ENCODE measurements around the gene TNFSF8. TPM values are rescaled to one million over a fixed set of nuclear protein-coding genes. Genes with fewer than 3 reads are reported as not detected.

TNFSF8 gene
- total RNA-seq, 1 donor from 2014 or later = not detected

- no peak for DNase-seq (ENCODE audit: low read depth)
- Histone ChIP-seq H3K4me3 (ENCODE audit: low read depth, low read length) (no peak overlapping the region), H3K36me3 (ENCODE audit: control insufficient read depth, insufficient read depth, low read length) (no peaks in the 10 kb centered on the region), H3K27me3 (ENCODE audit: control insufficient read depth, insufficient read depth, low read length) (no peaks in the 10 kb centered on the region)
- no peak for TF ChIP-seq CTCF (IDR thresholded peaks at IDR 0.05; ENCODE audit: insufficient read depth, low read length, severe bottlenecking)
- no peak for FAIRE-seq
Observed at GRCh38 chr9:114957558-114957957, 27.2 kb upstream of the TNFSF8 start.

GRCh38 chr9:114954956-114955582 lies 24.7 kb upstream of the TNFSF8 start:
- Histone ChIP-seq H3K4me3 (ENCODE audit: low read depth, low read length) (no peak overlapping the region), H3K27me3 (ENCODE audit: control insufficient read depth, insufficient read depth, low read length) (peaks cover 3% of the 10 kb centered on the region), H3K36me3 (ENCODE audit: control insufficient read depth, insufficient read depth, low read length) (no peaks in the 10 kb centered on the region)
- FAIRE-seq (no peak), DNase-seq (ENCODE audit: low read depth) (no peak)
- no peak for TF ChIP-seq CTCF (IDR thresholded peaks at IDR 0.05; ENCODE audit: insufficient read depth, low read length, severe bottlenecking)

GRCh38 chr9:114953959-114954358 lies 23.6 kb upstream of the TNFSF8 start:
- no peak for TF ChIP-seq CTCF (IDR thresholded peaks at IDR 0.05; ENCODE audit: insufficient read depth, low read length, severe bottlenecking)
- FAIRE-seq = peak; percentile 85
- Histone ChIP-seq H3K27me3 (ENCODE audit: control insufficient read depth, insufficient read depth, low read length) (peaks cover 3% of the 10 kb centered on the region), H3K36me3 (ENCODE audit: control insufficient read depth, insufficient read depth, low read length) (no peaks in the 10 kb centered on the region), H3K4me3 (ENCODE audit: low read depth, low read length) (no peak overlapping the region)
- peak; percentile 86 for DNase-seq (ENCODE audit: low read depth)

- Histone ChIP-seq H3K4me3 (ENCODE audit: low read depth, low read length) (no peak overlapping the region), H3K36me3 (ENCODE audit: control insufficient read depth, insufficient read depth, low read length) (no peaks in the 10 kb centered on the region), H3K27me3 (ENCODE audit: control insufficient read depth, insufficient read depth, low read length) (peaks cover 3% of the 10 kb centered on the region)
- FAIRE-seq (no peak), DNase-seq (ENCODE audit: low read depth) (no peak)
- TF ChIP-seq CTCF (IDR thresholded peaks at IDR 0.05; ENCODE audit: insufficient read depth, low read length, severe bottlenecking) = no peak
Observed at GRCh38 chr9:114953046-114953445, 22.7 kb upstream of the TNFSF8 start.

GRCh38 chr9:114950761-114951160 lies 20.4 kb upstream of the TNFSF8 start:
- peaks cover 4% of the 10 kb centered on the region for H3K27me3 ChIP-seq (ENCODE audit: control insufficient read depth, insufficient read depth, low read length)
- H3K36me3 ChIP-seq (ENCODE audit: control insufficient read depth, insufficient read depth, low read length) = no peaks in the 10 kb centered on the region
- FAIRE-seq (no peak), DNase-seq (ENCODE audit: low read depth) (no peak)
- TF ChIP-seq CTCF (IDR thresholded peaks at IDR 0.05; ENCODE audit: insufficient read depth, low read length, severe bottlenecking) = no peak
- no peak overlapping the region for H3K4me3 ChIP-seq (ENCODE audit: low read depth, low read length)

- H3K36me3 ChIP-seq (ENCODE audit: control insufficient read depth, insufficient read depth, low read length) = no peaks in the 10 kb centered on the region
- no peak for TF ChIP-seq CTCF (IDR thresholded peaks at IDR 0.05; ENCODE audit: insufficient read depth, low read length, severe bottlenecking)
- peaks cover 4% of the 10 kb centered on the region for H3K27me3 ChIP-seq (ENCODE audit: control insufficient read depth, insufficient read depth, low read length)
- H3K4me3 ChIP-seq (ENCODE audit: low read depth, low read length) = no peak overlapping the region
- FAIRE-seq = no peak
- no peak for DNase-seq (ENCODE audit: low read depth)
Observed at GRCh38 chr9:114947058-114947457, 16.7 kb upstream of the TNFSF8 start.
